AG04449 (cell line): ENCODE results near the gene GDF11.
"Not testable (repeated sequence)": the region's sequence is repeated elsewhere in the genome, so short reads cannot be mapped to it uniquely, and the experiment has no call there.

Experiments
- CTCF ChIA-PET: fragments of 350-600 bp; formaldehyde crosslinking; extraction: SDS; loops from one replicate; lab custom pipeline; 2021; ENCODE audit warnings: antibody characterized with exemption; lab: Yijun Ruan, JAX
- POLR2A ChIA-PET: fragments of 400-600, 350-600 bp; formaldehyde crosslinking; extraction: SDS; loops from one replicate; lab custom pipeline; 2020; ENCODE audit warnings: antibody characterized with exemption, inconsistent platforms; lab: Yijun Ruan, JAX
- DNase-seq: peaks from one replicate; pipeline ENCODE4 v3.0.0-alpha.2; 2010; ENCODE audit warnings: low read depth, low spot score
- H3K4me3 ChIP-seq: 2 replicates; pipeline ENCODE4 v1.5.1; 2011; ENCODE audit warnings: low read depth, mild to moderate bottlenecking, control low read depth, low read length
- CTCF ChIP-seq: IDR thresholded peaks from one replicate; pipeline ENCODE4 v1.5.1; 2011; ENCODE audit warnings: mild to moderate bottlenecking, moderate library complexity, low read length, control low read depth, inconsistent platforms; ENCODE audit not compliant: insufficient read depth; ENCODE audit errors: missing control alignments

Gene GDF11

GRCh38 chr12:55757701-55758100 is 14.8 kb downstream of the GDF11 start:
- H3K4me3 ChIP-seq, result no peak overlapping the region
- ChIA-PET POLR2A (interaction anchor here (0.6 kb wide), 2 partner anchors 10 to 48 kb away, joined by 3 to 5 read pairs; no protein-coding TSS in a partner anchor), CTCF (interaction anchor here (1.3 to 5.3 kb wide), 5 partner anchors 11 to 272 kb away, joined by 3 to 42 read pairs (median 12); partner anchors contain the start of gene GDF11)
- no peak for TF ChIP-seq CTCF
- no peak for DNase-seq

- POLR2A ChIA-PET, DNase-seq, H3K4me3 ChIP-seq: not testable (repeated sequence)
- CTCF ChIA-PET, result interaction anchor here (1.7 to 5.3 kb wide), 3 partner anchors 14 to 38 kb away, joined by 4 to 42 read pairs (median 12); partner anchors contain the start of gene GDF11
Measured at GRCh38 chr12:55758575-55758974, 15.7 kb downstream of the GDF11 start.

- POLR2A ChIA-PET, result no interaction called here
- TF ChIP-seq CTCF, result no peak
- no peak overlapping the region for H3K4me3 ChIP-seq
- CTCF ChIA-PET, result interaction anchor here (1.0 to 3.0 kb wide), 3 partner anchors 12 to 180 kb away, joined by 3 to 13 read pairs (median 4); no protein-coding TSS in a partner anchor
- DNase-seq, result no peak
Measured at GRCh38 chr12:55760663-55761062, 17.7 kb downstream of the GDF11 start.

GRCh38 chr12:55762646-55763045 is 19.7 kb downstream of the GDF11 start:
- H3K4me3 ChIP-seq, result no peak overlapping the region
- ChIA-PET CTCF (interaction anchor here (0.6 to 3.0 kb wide), 4 partner anchors 17 to 178 kb away, joined by 3 to 13 read pairs (median 4); no protein-coding TSS in a partner anchor), POLR2A (interaction anchor here (0.9 kb wide), 1 partner anchor 10 kb away, joined by 3 read pairs; no protein-coding TSS in a partner anchor)
- DNase-seq, result no peak
- TF ChIP-seq CTCF, result no peak

GRCh38 chr12:55765736-55766290 is 22.9 kb downstream of the GDF11 start:
- TF ChIP-seq CTCF, result no peak
- POLR2A ChIA-PET, result no interaction called here
- CTCF ChIA-PET, result interaction anchor here (0.9 to 2.1 kb wide), 4 partner anchors 13 to 161 kb away, joined by 3 to 8 read pairs (median 3); partner anchors contain the start of gene PYM1
- DNase-seq, result no peak
- H3K4me3 ChIP-seq, result no peak overlapping the region

GRCh38 chr12:55767156-55767555 is 24.2 kb downstream of the GDF11 start:
- DNase-seq, result no peak
- no peak overlapping the region for H3K4me3 ChIP-seq
- CTCF ChIA-PET, result interaction anchor here (1.0 to 2.1 kb wide), 5 partner anchors 20 to 174 kb away, joined by 3 to 8 read pairs (median 4); partner anchors contain the start of gene PYM1
- TF ChIP-seq CTCF, result no peak
- POLR2A ChIA-PET, result interaction anchor here (1.0 kb wide), 1 partner anchor 51 kb away, joined by 3 read pairs; no protein-coding TSS in a partner anchor
